H9 (cell line): ENCODE measurements around the gene OTUB2. TPM values are rescaled to one million over a fixed set of nuclear protein-coding genes. Genes with fewer than 3 reads are reported as not detected.

Experiments used
- DNase-seq: peaks from one replicate; pipeline ENCODE4 v3.0.0-alpha.2; 2017
- H2AFZ ChIP-seq: one replicate; pipeline ENCODE4 v1.6.1; 2013; ENCODE audit warnings: mild to moderate bottlenecking, low read length, control low read depth, moderate library complexity
- H2AK5ac ChIP-seq: 2 replicates; pipeline ENCODE4 v1.6.1; 2013; ENCODE audit warnings: low read length, control low read depth, mixed read lengths; ENCODE audit not compliant: insufficient read length
- H2BK120ac ChIP-seq: one replicate; pipeline ENCODE4 v1.6.1; 2013; ENCODE audit warnings: low read depth, mild to moderate bottlenecking, low read length, control low read depth, inconsistent platforms; ENCODE audit not compliant: poor library complexity, severe bottlenecking
- H2BK12ac ChIP-seq: 2 replicates; pipeline ENCODE4 v1.6.1; 2013; ENCODE audit warnings: low read length, control low read depth, mixed read lengths, low read depth; ENCODE audit not compliant: insufficient read length
- H2BK15ac ChIP-seq: 2 replicates; pipeline ENCODE4 v1.6.1; 2013; ENCODE audit warnings: low read depth, low read length, control low read depth
- H2BK20ac ChIP-seq: one replicate; pipeline ENCODE4 v1.6.1; 2013; ENCODE audit warnings: low read depth, mild to moderate bottlenecking, low read length, control low read depth, inconsistent platforms; ENCODE audit not compliant: poor library complexity, severe bottlenecking
- H2BK5ac ChIP-seq: 2 replicates; pipeline ENCODE4 v1.6.1; 2013; ENCODE audit warnings: low read length, control low read depth, mixed read lengths; ENCODE audit not compliant: insufficient read length
- H3K14ac ChIP-seq: 2 replicates; pipeline ENCODE4 v1.6.1; 2013; ENCODE audit warnings: low read length, control low read depth; ENCODE audit not compliant: insufficient read depth
- H3K18ac ChIP-seq: 2 replicates; pipeline ENCODE4 v1.6.1; 2013; ENCODE audit warnings: low read depth, mild to moderate bottlenecking, mixed read lengths, low read length, control low read depth; ENCODE audit not compliant: insufficient read length
- H3K23ac ChIP-seq: 2 replicates; pipeline ENCODE4 v1.6.1; 2013; ENCODE audit warnings: low read length, control low read depth, mixed read lengths, low read depth; ENCODE audit not compliant: insufficient read length
- H3K23me2 ChIP-seq: 2 replicates; pipeline ENCODE4 v1.6.1; 2013; ENCODE audit warnings: low read depth, mild to moderate bottlenecking, mixed read lengths, low read length, control low read depth; ENCODE audit not compliant: insufficient read length, poor library complexity, severe bottlenecking
- H3K27ac ChIP-seq: 2 replicates; pipeline ENCODE4 v1.5.1; 2013; ENCODE audit warnings: low read length, control low read depth, mixed read lengths, low read depth; ENCODE audit not compliant: insufficient read length
- H3K27me3 ChIP-seq: 2 replicates; pipeline ENCODE4 v1.6.1; 2013; ENCODE audit warnings: low read length, control low read depth, inconsistent platforms; ENCODE audit not compliant: insufficient read depth
- H3K4ac ChIP-seq: 2 replicates; pipeline ENCODE4 v1.6.1; 2013; ENCODE audit warnings: low read depth, mild to moderate bottlenecking, control low read depth, inconsistent platforms, low read length, moderate library complexity
- H3K4me1 ChIP-seq: 2 replicates; pipeline ENCODE4 v1.6.1; 2013; ENCODE audit warnings: low read length, control low read depth, inconsistent platforms; ENCODE audit not compliant: insufficient read depth
- H3K4me2 ChIP-seq: 2 replicates; pipeline ENCODE4 v1.6.1; 2013; ENCODE audit warnings: low read length, control low read depth, mixed read lengths; ENCODE audit not compliant: insufficient read length, insufficient read depth
- H3K56ac ChIP-seq: 2 replicates; pipeline ENCODE4 v1.6.1; 2013; ENCODE audit warnings: low read depth, mild to moderate bottlenecking, mixed read lengths, low read length, control low read depth; ENCODE audit not compliant: insufficient read length
- H3K79me1 ChIP-seq: 2 replicates; pipeline ENCODE4 v1.6.1; 2013; ENCODE audit warnings: low read depth, mild to moderate bottlenecking, moderate library complexity, low read length, control low read depth, inconsistent platforms; ENCODE audit not compliant: insufficient read depth, poor library complexity, severe bottlenecking
- H3K79me2 ChIP-seq: 2 replicates; pipeline ENCODE4 v1.6.1; 2013; ENCODE audit warnings: low read length, control low read depth, inconsistent platforms; ENCODE audit not compliant: insufficient read depth
- H3K9ac ChIP-seq: 2 replicates; pipeline ENCODE4 v1.6.1; 2013; ENCODE audit warnings: low read length, control low read depth, mixed read lengths; ENCODE audit not compliant: insufficient read length; ENCODE audit errors: extremely low read depth
- H3K9me3 ChIP-seq: one replicate; pipeline ENCODE4 v1.6.1; 2013; ENCODE audit warnings: low read depth, low read length, inconsistent platforms; ENCODE audit not compliant: control insufficient read depth
- H3T11ph ChIP-seq: one replicate; pipeline ENCODE4 v1.6.1; 2013; ENCODE audit warnings: mild to moderate bottlenecking, low read length, control low read depth, inconsistent platforms
- H4K20me1 ChIP-seq: one replicate; pipeline ENCODE4 v1.6.1; 2013; ENCODE audit not compliant: control insufficient read depth, insufficient read length, insufficient read depth
- H4K5ac ChIP-seq: 2 replicates; pipeline ENCODE4 v1.6.1; 2013; ENCODE audit warnings: low read depth, mild to moderate bottlenecking, mixed read lengths, low read length, control low read depth; ENCODE audit not compliant: insufficient read length
- H4K8ac ChIP-seq: replicated peaks from 2 replicates; pipeline ENCODE4 v1.6.1; 2013; ENCODE audit warnings: low read length, control low read depth, mixed read lengths, low read depth; ENCODE audit not compliant: insufficient read length
- H4K91ac ChIP-seq: 2 replicates; pipeline ENCODE4 v1.6.1; 2013; ENCODE audit warnings: low read depth, mild to moderate bottlenecking, moderate library complexity, mixed read lengths, low read length, control low read depth; ENCODE audit not compliant: insufficient read length
- H3K27ac Mint-ChIP-seq, 3 experiments: 2 replicates in 2 of 3; 3 replicates in 1 of 3; pipeline ENCODE4 v1.8.0; 2020 to 2021; ENCODE audit warnings: mixed read lengths in 3 of 3, mild to moderate bottlenecking in 1 of 3, moderate library complexity in 1 of 3
- H3K27me3 Mint-ChIP-seq: 2 replicates; pipeline ENCODE4 v1.8.0; 2021; ENCODE audit warnings: low read depth, mild to moderate bottlenecking, moderate library complexity, mixed read lengths
- H3K36me3 Mint-ChIP-seq, 3 experiments: 2 replicates in 2 of 3; 3 replicates in 1 of 3; pipeline ENCODE4 v1.8.0; 2020 to 2021; ENCODE audit warnings: low read depth in 3 of 3, mixed read lengths in 3 of 3; ENCODE audit not compliant: insufficient read depth in 1 of 3
- H3K4me1 Mint-ChIP-seq, 2 experiments: 2 replicates each; pipeline ENCODE4 v1.8.0; 2020; ENCODE audit warnings: mixed read lengths in 2 of 2
- H3K4me3 Mint-ChIP-seq, 2 experiments: 2 replicates in 1 of 2; 3 replicates in 1 of 2; pipeline ENCODE4 v1.8.0; 2020 to 2021; ENCODE audit warnings: mild to moderate bottlenecking in 2 of 2, mixed read lengths in 2 of 2, moderate library complexity in 1 of 2
- H3K9me3 Mint-ChIP-seq, 2 experiments: 2 replicates in 1 of 2; 3 replicates in 1 of 2; pipeline ENCODE4 v1.8.0; 2020; ENCODE audit warnings: mild to moderate bottlenecking in 2 of 2, mixed read lengths in 2 of 2, moderate library complexity in 1 of 2
- WGBS: extraction: QIAGEN DNeasy Blood & Tissue Kit; methylation state at CpG from one replicate; pipeline ENCODE4 v1.1.7; 2013; ENCODE audit warnings: missing lambda C conversion rate, low lambda C conversion rate, mixed read lengths; ENCODE audit not compliant: insufficient read length; ENCODE audit errors: extremely low coverage; 5-methylcytosine and 5-hydroxymethylcytosine counted together
- total RNA-seq: library from RNA; stranded (reverse); gene quantifications from 2 replicates; pipeline ENCODE4 v1.2.1, GENCODE V29; 2021
- TF ChIP-seq, protein P1 (sequence below): fragments of 200-600 bp; sonication (generic); conservative IDR thresholded peaks from 3 replicates; pipeline ENCODE4 v1.8.0; 2021; ENCODE audit warnings: antibody characterized with exemption, mild to moderate bottlenecking

The OTUB2 gene
- total RNA-seq, 1 experiment from 2014 or later, result 3.6 TPM

DNA sequence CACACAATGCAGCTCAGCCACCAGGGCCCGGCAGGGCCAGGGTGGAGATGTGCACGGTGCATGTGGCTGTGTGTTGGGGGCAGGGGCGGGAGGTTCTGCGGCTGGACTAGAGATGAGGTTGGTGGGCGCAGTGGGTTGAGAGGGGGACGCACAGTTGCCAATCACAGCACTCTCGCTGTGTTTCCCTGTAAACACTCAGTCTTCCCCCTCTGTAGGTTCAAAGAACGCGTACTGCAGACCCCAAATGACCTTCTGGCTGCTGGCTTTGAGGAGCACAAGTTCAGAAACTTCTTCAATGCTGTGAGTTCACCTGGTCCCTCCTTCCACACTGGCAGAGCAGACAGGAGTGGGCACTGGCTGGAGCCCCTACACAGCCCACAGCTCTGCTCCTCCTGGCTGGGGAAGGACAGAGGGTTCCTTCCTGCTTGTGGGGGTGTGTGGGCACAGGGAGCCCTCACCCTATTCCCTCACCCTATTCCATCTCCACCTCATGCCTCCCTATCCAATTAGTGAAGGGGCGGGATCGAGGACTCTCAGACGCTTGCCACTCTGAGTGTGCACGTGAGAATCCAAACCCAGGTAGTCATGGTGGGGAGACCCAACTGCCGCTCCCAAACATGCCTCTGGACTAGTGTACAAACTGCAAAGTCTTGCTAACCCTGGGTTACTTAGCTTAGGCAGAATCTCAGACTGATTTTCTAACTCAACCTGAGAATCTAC is 17.8 kb downstream of the OTUB2 start:
- DNase-seq, result no peak
- no peak overlapping the region for H4K8ac ChIP-seq
- no peaks in the 10 kb centered on the region for H3K4me1 ChIP-seq
- no peaks in the 10 kb centered on the region for H4K20me1 ChIP-seq
- H3K56ac ChIP-seq, result no peak overlapping the region
- peaks cover 4 to 9% of the 10 kb centered on the region in 2 experiments; a peak in 2 of 4 replicates for H3K4me1 Mint-ChIP-seq
- H2BK20ac ChIP-seq, result no peak overlapping the region
- no peak overlapping the region for H4K5ac ChIP-seq
- no peaks in the 10 kb centered on the region for H3K79me1 ChIP-seq
- no peak overlapping the region for H2BK12ac ChIP-seq
- peaks cover 0 to 57% (median 44%) of the 10 kb centered on the region in 3 experiments for H3K36me3 Mint-ChIP-seq
- H2BK15ac ChIP-seq, result no peak overlapping the region
- no peak overlapping the region for H2BK5ac ChIP-seq
- H3K9me3 Mint-ChIP-seq, result no peaks in the 10 kb centered on the region
- H3K9me3 ChIP-seq, result no peaks in the 10 kb centered on the region
- H3K4me2 ChIP-seq, result no peak overlapping the region
- no peak overlapping the region for H2AFZ ChIP-seq
- H3K18ac ChIP-seq, result no peak overlapping the region
- H4K91ac ChIP-seq, result no peak overlapping the region
- H3K23me2 ChIP-seq, result no peaks in the 10 kb centered on the region
- no peaks in the 10 kb centered on the region for H3K27me3 Mint-ChIP-seq
- no peak overlapping the region for H3K14ac ChIP-seq
- H3K27ac ChIP-seq, result no peak overlapping the region
- whole genome bisulfite sequencing, result no CpG with 5 or more reads among the region's 14 CpGs
- H3K27ac Mint-ChIP-seq, result peak overlapping the region in 1 of 3 experiments; percentile 76; a peak in 2 of 7 replicates
- H3K4me3 Mint-ChIP-seq, result no peak overlapping the region; a peak in 1 of 5 replicates
- no peak overlapping the region for H2AK5ac ChIP-seq
- H2BK120ac ChIP-seq, result no peak overlapping the region
- no peak overlapping the region for H3K4ac ChIP-seq
- H3K9ac ChIP-seq, result no peak overlapping the region
- H3K79me2 ChIP-seq, result no peaks in the 10 kb centered on the region
- TF ChIP-seq, protein P1, sequence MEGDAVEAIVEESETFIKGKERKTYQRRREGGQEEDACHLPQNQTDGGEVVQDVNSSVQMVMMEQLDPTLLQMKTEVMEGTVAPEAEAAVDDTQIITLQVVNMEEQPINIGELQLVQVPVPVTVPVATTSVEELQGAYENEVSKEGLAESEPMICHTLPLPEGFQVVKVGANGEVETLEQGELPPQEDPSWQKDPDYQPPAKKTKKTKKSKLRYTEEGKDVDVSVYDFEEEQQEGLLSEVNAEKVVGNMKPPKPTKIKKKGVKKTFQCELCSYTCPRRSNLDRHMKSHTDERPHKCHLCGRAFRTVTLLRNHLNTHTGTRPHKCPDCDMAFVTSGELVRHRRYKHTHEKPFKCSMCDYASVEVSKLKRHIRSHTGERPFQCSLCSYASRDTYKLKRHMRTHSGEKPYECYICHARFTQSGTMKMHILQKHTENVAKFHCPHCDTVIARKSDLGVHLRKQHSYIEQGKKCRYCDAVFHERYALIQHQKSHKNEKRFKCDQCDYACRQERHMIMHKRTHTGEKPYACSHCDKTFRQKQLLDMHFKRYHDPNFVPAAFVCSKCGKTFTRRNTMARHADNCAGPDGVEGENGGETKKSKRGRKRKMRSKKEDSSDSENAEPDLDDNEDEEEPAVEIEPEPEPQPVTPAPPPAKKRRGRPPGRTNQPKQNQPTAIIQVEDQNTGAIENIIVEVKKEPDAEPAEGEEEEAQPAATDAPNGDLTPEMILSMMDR, result no peak
- no peaks in the 10 kb centered on the region for H3K27me3 ChIP-seq
- no peak overlapping the region for H3T11ph ChIP-seq
- no peak overlapping the region for H3K23ac ChIP-seq
